ENCODE measurements around the gene ABCD1. TPM values are rescaled to one million over a fixed set of nuclear protein-coding genes. Genes with fewer than 3 reads are reported as not detected.
"Not testable (repeated sequence)": the region's sequence is repeated elsewhere in the genome, so short reads cannot be mapped to it uniquely, and the experiment has no call there.

ABCD1 gene
- total and polyA plus RNA-seq, 10 donors, result 5.1 to 28.1 (median 19.6) TPM

- H3K27ac ChIP-seq; intact Hi-C loops (cut with DNase I; ENCODE audit: low total_unique reads): not testable (repeated sequence)
Measured at GRCh38 chrX:153691032-153691827, 33.4 kb upstream of the ABCD1 start.

DNA sequence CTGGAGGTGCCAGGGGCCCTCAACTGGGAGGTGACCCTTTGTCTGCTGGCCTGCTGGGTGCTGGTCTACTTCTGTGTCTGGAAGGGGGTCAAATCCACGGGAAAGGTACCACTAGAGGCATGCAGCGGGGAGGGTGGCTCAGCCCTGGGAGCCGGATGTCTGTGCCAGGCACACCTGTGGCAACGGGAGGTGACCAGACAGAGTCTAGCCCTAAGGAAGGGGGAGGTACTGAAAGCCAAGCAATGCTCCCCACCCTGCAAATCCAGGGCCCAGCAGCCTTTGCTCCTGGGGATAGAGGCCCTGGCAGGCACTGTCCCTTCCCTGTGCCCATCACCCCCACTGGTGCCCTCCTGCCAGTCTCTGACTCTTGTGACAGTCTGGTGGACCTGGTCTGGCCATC lies 32.7 kb upstream of the ABCD1 start:
- 69 to 83% (median 73%) methylated on average over 2 to 4 of the region's 4 CpGs; no CpG with 5 or more reads in 1 of the 5 donors for WGBS, 5 donors
- TF ChIP-seq POLR2AphosphoS5 (IDR thresholded peaks at IDR 0.05) (no peak), POLR2A (IDR thresholded peaks at IDR 0.05) (no peak)
- TF ChIP-seq, protein P1, sequence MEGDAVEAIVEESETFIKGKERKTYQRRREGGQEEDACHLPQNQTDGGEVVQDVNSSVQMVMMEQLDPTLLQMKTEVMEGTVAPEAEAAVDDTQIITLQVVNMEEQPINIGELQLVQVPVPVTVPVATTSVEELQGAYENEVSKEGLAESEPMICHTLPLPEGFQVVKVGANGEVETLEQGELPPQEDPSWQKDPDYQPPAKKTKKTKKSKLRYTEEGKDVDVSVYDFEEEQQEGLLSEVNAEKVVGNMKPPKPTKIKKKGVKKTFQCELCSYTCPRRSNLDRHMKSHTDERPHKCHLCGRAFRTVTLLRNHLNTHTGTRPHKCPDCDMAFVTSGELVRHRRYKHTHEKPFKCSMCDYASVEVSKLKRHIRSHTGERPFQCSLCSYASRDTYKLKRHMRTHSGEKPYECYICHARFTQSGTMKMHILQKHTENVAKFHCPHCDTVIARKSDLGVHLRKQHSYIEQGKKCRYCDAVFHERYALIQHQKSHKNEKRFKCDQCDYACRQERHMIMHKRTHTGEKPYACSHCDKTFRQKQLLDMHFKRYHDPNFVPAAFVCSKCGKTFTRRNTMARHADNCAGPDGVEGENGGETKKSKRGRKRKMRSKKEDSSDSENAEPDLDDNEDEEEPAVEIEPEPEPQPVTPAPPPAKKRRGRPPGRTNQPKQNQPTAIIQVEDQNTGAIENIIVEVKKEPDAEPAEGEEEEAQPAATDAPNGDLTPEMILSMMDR (IDR thresholded peaks at IDR 0.05 in 8 of 11, conservative IDR thresholded peaks at IDR 0.05 in 3 of 11), result no peak
- intact Hi-C loops (cut with DNase I; ENCODE audit: low total_unique reads), result no loop called here
- Histone ChIP-seq H3K27me3 (replicated peaks in 1 of 7) (peaks cover 0 to 26% (median 6%) of the 10 kb centered on the region in 7 donors), H3K4me3 (no peak overlapping the region), H3K4me1 (peaks cover 0 to 20% (median 2%) of the 10 kb centered on the region in 6 donors), H3K9me3 (no peaks in the 10 kb centered on the region), H3K36me3 (peaks cover 0 to 29% (median 0%) of the 10 kb centered on the region in 6 donors), H3K27ac (no peak overlapping the region)
- DNase-seq, result no peak

More at GRCh38 chrX:153691032-153691827, 33.4 kb upstream of the ABCD1 start:
- TF ChIP-seq POLR2AphosphoS5 (IDR thresholded peaks at IDR 0.05), result peak in 1 of 3 donors; percentile 32
- not testable (repeated sequence) for H3K4me3 ChIP-seq, H3K9me3 ChIP-seq
- H3K36me3 ChIP-seq, result peaks cover 0 to 21% (median 0%) of the 10 kb centered on the region in 6 donors
- peaks cover 0 to 23% (median 2%) of the 10 kb centered on the region in 6 donors for H3K4me1 ChIP-seq
- peak; percentile 77 for DNase-seq
- 85 to 94% (median 86%) methylated on average over 4 to 21 of the region's 21 CpGs for WGBS, 5 donors
- peaks cover 0 to 34% (median 6%) of the 10 kb centered on the region in 7 donors for H3K27me3 ChIP-seq (replicated peaks in 1 of 7)

GRCh38 chrX:153692611-153693156 lies 32.0 kb upstream of the ABCD1 start:
- H3K27me3 ChIP-seq (replicated peaks in 1 of 7), result peaks cover 0 to 21% (median 6%) of the 10 kb centered on the region in 7 donors
- peaks cover 0 to 15% (median 2%) of the 10 kb centered on the region in 6 donors for H3K4me1 ChIP-seq
- 59 to 78% (median 64%) methylated on average over 16 to 24 of the region's 24 CpGs; no CpG with 5 or more reads in 1 of the 5 donors for WGBS, 5 donors
- peak in 1 of 3 donors; percentile 46 for TF ChIP-seq POLR2AphosphoS5 (IDR thresholded peaks at IDR 0.05)
- TF ChIP-seq, protein P1 (IDR thresholded peaks at IDR 0.05 in 8 of 11, conservative IDR thresholded peaks at IDR 0.05 in 3 of 11), result no peak
- no peak for TF ChIP-seq POLR2A (IDR thresholded peaks at IDR 0.05)
- intact Hi-C loops (cut with DNase I; ENCODE audit: low total_unique reads), result no loop called here
- no peak overlapping the region for H3K4me3 ChIP-seq
- peak; percentile 76 for DNase-seq
- no peaks in the 10 kb centered on the region for H3K9me3 ChIP-seq
- no peak overlapping the region for H3K27ac ChIP-seq
- peaks cover 0 to 35% (median 0%) of the 10 kb centered on the region in 6 donors for H3K36me3 ChIP-seq

DNA sequence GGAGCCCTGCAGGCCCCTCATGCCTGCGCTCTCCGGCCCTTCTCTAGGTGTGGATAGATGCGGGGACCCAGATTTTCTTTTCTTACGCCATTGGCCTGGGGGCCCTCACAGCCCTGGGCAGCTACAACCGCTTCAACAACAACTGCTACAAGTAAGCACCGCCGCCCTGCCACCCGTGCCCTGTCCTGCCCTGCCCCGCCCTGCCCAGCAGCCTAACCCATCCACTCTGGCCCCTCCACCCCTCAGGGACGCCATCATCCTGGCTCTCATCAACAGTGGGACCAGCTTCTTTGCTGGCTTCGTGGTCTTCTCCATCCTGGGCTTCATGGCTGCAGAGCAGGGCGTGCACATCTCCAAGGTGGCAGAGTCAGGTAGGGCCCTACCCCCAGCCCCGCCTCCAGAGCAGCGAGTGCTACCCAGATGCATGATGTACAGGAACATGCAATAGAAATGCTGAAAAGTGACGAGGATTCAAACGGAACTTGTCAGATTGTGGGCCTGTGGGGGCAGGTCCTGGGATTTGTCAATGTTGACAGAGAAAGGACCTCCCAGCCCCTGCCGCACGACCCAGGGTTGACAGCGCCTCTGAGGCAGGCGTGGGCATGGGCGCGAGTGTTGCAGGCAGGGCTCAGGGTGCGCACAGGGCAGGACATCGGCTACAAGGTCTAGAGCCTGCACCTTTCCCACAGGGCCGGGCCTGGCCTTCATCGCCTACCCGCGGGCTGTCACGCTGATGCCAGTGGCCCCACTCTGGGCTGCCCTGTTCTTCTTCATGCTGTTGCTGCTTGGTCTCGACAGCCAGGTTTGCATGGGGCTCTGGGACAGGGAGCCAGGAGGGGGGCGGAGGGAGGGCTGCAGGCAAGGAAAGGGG lies 31.2 kb upstream of the ABCD1 start:
- intact Hi-C loops (cut with DNase I; ENCODE audit: low total_unique reads), result no loop called here
- peaks cover 0 to 15% (median 2%) of the 10 kb centered on the region in 6 donors for H3K4me1 ChIP-seq
- H3K36me3 ChIP-seq, result peaks cover 0 to 43% (median 0%) of the 10 kb centered on the region in 6 donors
- DNase-seq, result no peak
- H3K4me3 ChIP-seq, result no peak overlapping the region
- no peaks in the 10 kb centered on the region for H3K9me3 ChIP-seq
- TF ChIP-seq POLR2AphosphoS5 (IDR thresholded peaks at IDR 0.05), result peak in 2 of 3 donors; percentile 21 to 58
- TF ChIP-seq, protein P1 (IDR thresholded peaks at IDR 0.05 in 8 of 11, conservative IDR thresholded peaks at IDR 0.05 in 3 of 11), result no peak
- TF ChIP-seq POLR2A (IDR thresholded peaks at IDR 0.05), result no peak
- 77 to 94% (median 85%) methylated on average over 11 to 31 of the region's 31 CpGs for WGBS, 5 donors
- no peak overlapping the region for H3K27ac ChIP-seq
- peaks cover 0 to 20% (median 6%) of the 10 kb centered on the region in 7 donors for H3K27me3 ChIP-seq (replicated peaks in 1 of 7)

- Histone ChIP-seq H3K27me3 (replicated peaks in 1 of 7) (peaks cover 0 to 12% (median 0%) of the 10 kb centered on the region in 7 donors), H3K36me3 (peaks cover 0 to 51% (median 0%) of the 10 kb centered on the region in 6 donors)
- H3K4me3 ChIP-seq; intact Hi-C loops (cut with DNase I; ENCODE audit: low total_unique reads); H3K4me1 ChIP-seq; DNase-seq; H3K27ac ChIP-seq; H3K9me3 ChIP-seq: not testable (repeated sequence)
- WGBS, 5 donors, result 71 to 94% (median 89%) methylated on average over 3 to 16 of the region's 16 CpGs; no CpG with 5 or more reads in 1 of the 5 donors
Measured at GRCh38 chrX:153694256-153694655, 30.4 kb upstream of the ABCD1 start.
